ENCODE results near the gene KPRP.

The KPRP gene, protein sequence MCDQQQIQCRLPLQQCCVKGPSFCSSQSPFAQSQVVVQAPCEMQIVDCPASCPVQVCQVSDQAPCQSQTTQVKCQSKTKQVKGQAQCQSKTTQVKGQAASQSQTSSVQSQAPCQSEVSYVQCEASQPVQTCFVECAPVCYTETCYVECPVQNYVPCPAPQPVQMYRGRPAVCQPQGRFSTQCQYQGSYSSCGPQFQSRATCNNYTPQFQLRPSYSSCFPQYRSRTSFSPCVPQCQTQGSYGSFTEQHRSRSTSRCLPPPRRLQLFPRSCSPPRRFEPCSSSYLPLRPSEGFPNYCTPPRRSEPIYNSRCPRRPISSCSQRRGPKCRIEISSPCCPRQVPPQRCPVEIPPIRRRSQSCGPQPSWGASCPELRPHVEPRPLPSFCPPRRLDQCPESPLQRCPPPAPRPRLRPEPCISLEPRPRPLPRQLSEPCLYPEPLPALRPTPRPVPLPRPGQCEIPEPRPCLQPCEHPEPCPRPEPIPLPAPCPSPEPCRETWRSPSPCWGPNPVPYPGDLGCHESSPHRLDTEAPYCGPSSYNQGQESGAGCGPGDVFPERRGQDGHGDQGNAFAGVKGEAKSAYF

DNA sequence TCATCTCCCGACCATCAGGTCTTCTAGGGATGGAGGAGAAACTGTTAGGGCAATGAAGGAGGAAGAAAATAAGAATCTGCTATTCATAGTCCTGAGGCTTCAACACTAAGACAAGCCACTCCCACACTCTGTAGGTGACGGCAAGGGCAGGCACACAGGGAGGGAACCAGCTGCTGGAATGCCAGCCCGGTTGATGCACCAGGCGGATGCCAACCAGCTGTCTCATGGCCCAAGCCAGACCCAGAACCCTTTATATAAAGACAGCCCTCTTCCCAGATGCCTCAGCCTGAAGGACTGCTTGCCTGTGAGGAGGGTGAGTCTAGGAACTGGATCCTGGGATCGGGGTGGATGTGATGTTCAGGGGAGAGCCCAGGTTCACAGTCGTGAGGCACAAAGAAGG is at the start of gene KPRP:
TSS of gene KPRP (plus strand) at position 279 of the 400 bp plus-strand sequence. CDS start 1,564 bp downstream, outside the sequence.
- DNase-seq = no peak

GRCh38 chr1:152718238-152718637 is 39.6 kb upstream of the KPRP start:
- DNase-seq = no peak

DNA sequence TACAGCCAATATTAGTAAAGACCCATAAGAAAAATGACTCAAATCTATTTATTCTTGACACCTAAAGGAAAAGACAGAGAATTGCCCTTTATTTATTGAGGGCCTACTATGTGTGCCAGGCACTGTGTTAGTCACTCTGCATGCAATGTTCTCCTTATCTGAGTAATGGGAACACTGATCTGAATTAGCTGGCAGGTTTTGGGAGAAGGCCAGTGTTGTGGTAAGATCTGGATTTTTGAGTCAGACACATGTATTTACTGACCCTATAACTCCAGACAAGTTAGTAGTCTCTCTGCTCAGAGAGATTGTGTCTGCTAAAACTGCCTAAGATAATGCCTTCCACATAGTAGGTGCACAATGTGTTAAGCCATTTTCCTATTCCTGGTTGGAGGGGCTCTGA is 32.6 kb upstream of the KPRP start:
- no peak for DNase-seq

GRCh38 chr1:152728986-152729385 is 28.8 kb upstream of the KPRP start:
- DNase-seq = no peak

DNA sequence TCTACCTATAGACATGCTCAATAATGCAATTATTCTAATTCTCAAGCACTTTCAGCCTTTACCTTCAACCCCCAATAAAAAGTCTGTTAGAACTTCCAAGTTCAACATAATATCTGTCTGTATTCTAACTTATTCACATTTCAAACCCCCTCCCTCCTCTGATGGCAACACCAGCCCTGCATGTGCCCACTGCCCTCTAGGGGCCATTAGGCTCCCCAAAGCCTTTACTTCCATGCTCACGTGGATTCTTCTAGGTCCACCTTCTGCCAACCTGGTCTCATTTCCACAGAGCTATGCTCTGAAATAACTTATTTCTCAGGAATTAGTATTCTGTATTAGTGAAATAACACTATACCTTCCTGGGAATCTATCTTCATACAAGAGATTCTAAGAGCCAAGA is 22.2 kb upstream of the KPRP start:
- DNase-seq = no peak

GRCh38 chr1:152737997-152738396 is 19.8 kb upstream of the KPRP start:
- no peak for DNase-seq

DNA sequence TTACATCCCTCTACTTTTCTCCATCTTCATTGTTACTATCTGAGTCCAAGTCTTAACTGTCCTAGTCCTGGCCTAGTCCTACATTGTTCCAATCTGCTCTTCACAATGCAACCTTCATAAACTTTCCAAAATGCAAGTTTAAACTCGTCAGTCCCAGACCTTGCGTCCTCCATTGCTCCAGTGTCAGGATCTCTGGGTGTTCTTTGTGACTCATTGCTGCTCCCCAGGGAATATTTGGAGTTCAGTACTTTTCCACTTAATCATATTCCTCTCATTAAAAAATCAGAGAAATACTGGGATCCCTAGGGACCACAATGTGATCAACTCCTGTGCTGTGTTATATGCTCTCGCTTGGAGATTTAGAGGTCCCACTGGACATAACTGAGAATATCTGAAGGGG is 18.0 kb upstream of the KPRP start:
- no peak for DNase-seq

DNA sequence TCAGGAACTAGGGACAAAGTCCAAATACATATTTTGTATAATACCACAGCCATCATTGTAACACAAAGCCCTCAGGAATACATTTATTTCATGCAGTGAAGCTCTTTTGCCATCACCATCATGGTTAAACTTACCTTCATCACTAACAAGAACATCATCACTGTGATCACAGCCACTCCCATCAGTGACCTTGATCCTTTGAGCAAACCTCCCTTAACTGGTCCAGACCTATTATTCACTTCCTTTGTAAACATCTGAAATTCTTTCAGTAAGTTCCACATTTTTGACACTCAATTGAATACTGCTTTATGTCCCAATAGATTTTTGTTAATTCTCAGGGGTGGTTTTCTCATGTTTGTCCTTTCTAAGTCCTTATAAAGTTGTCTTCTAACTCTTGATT is 16.2 kb upstream of the KPRP start:
- DNase-seq = no peak

- DNase-seq = no peak
Measured at GRCh38 chr1:152743371-152744145, 14.3 kb upstream of the KPRP start.

DNA sequence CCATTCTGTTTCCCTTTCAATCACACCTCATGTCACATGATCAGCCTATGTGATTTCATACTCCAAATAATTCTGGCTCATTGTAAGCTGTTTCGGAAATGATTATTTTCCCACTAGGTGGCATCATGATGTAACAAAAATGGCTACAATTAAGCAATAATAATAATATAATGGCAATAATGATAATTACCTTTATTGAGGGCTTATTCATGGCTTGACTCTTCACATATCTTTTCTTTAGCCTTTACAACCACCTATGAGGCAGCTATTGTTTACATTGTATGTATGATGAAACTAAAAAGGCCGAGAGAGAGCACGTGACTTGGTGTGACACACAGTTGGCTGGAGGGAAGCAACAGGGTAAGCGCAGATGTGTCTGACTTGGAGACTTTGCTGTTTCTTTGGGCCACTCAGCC is 12.5 kb upstream of the KPRP start:
- DNase-seq = no peak

DNA sequence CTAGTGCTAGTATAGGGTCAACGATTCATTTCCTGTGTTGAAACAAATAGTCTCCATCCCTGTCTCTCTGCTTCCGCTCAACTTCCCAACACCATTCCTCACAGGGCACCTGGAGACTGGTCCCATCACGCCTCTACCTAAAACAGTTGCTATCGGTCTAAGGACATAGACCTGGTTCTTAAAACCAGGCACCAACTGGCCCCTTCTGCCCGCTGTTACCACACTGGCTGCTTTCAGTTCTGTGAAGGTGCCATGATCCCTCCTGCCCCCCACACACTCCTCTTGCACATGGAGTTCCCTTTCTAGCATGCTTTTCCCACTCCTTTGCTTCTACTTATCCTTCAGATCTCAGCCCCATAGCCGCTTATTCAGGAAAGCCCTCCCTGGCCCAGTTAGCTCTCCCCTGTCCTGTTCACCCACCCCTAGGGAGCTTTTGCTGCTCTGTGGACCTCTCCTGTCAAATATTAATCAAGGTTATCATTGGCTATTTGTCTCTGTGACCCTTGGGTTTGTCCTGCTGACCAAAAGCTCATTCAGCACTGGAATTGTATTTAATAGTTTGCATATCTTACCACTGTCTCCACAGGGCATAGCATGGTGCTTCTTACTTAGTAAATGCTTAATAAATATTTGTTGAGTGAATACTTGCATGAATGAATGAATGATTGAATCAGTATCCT is 11.9 kb upstream of the KPRP start:
- DNase-seq = no peak

- DNase-seq = no peak
Measured at GRCh38 chr1:152747831-152748230, 10.0 kb upstream of the KPRP start.

- no peak for DNase-seq
Measured at GRCh38 chr1:152752225-152752624, 5.6 kb upstream of the KPRP start.

GRCh38 chr1:152753586-152753985 is 4.2 kb upstream of the KPRP start:
- no peak for DNase-seq

GRCh38 chr1:152756872-152757271 is 953 bp upstream of the KPRP start:
- DNase-seq = no peak

- no peak for DNase-seq
Measured at GRCh38 chr1:152758636-152759035, 811 bp downstream of the KPRP start.

DNA sequence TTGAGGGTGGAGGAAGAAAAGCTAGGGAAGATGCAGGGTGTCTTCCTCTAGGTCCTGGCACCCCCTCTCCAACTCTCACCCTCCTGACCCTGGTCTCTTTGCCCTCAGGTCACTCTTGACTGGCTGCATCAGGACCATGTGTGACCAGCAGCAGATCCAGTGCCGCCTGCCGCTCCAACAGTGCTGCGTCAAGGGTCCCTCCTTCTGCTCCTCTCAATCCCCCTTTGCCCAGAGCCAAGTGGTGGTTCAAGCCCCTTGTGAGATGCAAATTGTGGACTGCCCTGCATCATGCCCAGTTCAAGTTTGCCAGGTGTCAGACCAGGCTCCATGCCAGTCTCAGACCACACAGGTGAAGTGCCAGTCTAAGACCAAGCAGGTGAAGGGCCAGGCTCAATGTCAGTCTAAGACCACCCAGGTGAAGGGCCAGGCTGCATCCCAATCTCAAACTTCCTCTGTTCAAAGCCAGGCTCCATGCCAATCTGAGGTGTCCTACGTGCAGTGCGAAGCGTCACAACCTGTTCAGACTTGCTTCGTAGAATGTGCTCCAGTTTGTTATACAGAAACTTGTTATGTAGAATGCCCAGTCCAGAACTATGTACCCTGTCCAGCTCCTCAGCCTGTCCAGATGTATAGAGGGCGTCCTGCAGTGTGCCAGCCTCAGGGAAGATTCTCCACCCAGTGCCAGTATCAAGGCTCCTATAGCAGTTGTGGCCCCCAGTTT is 1.8 kb downstream of the KPRP start:
- no peak for DNase-seq

GRCh38 chr1:152760551-152761190 is 2.8 kb downstream of the KPRP start:
- DNase-seq = no peak

GRCh38 chr1:152761609-152762213 is 3.9 kb downstream of the KPRP start:
- no peak for DNase-seq

GRCh38 chr1:152768847-152769533 is 11.2 kb downstream of the KPRP start:
- DNase-seq = no peak

GRCh38 chr1:152770411-152770810 is 12.6 kb downstream of the KPRP start:
- no peak for DNase-seq

Data from kidney glomerular epithelial cell (primary cell).